Stimulated activated CD4-positive, alpha-beta T cell treated with anti-CD3 and anti-CD28 coated beads, Interleukin-4, amount 100 ng/mL, for 24 hours (primary cell): Measurements from ENCODE around the gene PCDHA11.
"Not testable (repeated sequence)": the region's sequence is repeated elsewhere in the genome, so short reads cannot be mapped to it uniquely, and the experiment has no call there.

Experiments used
- DNase-seq: peaks from one replicate; pipeline ENCODE4 v3.0.0-alpha.2; 2020

Gene PCDHA11

DNA sequence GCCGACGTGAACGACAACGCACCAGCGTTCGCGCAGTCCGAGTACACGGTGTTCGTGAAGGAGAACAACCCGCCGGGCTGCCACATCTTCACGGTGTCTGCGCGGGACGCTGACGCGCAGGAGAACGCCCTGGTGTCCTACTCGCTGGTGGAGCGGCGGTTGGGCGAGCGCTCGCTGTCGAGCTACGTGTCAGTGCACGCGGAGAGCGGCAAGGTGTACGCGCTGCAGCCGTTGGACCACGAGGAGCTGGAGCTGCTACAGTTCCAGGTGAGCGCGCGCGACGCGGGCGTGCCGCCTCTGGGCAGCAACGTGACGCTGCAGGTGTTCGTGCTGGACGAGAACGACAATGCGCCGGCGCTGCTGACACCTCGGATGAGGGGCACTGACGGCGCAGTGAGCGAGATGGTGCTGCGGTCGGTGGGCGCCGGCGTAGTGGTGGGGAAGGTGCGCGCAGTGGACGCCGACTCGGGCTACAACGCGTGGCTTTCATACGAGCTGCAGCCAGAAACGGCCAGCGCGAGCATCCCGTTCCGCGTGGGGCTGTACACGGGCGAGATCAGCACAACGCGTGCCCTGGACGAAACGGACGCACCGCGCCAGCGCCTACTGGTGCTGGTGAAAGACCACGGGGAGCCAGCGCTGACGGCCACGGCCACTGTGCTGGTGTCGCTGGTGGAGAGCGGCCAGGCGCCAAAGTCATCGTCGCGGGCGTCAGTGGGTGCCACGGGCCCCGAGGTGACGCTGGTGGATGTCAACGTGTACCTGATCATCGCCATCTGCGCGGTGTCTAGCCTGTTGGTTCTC lies 18.7 kb upstream of the PCDHA11 start:
- not testable (repeated sequence) for DNase-seq

DNA sequence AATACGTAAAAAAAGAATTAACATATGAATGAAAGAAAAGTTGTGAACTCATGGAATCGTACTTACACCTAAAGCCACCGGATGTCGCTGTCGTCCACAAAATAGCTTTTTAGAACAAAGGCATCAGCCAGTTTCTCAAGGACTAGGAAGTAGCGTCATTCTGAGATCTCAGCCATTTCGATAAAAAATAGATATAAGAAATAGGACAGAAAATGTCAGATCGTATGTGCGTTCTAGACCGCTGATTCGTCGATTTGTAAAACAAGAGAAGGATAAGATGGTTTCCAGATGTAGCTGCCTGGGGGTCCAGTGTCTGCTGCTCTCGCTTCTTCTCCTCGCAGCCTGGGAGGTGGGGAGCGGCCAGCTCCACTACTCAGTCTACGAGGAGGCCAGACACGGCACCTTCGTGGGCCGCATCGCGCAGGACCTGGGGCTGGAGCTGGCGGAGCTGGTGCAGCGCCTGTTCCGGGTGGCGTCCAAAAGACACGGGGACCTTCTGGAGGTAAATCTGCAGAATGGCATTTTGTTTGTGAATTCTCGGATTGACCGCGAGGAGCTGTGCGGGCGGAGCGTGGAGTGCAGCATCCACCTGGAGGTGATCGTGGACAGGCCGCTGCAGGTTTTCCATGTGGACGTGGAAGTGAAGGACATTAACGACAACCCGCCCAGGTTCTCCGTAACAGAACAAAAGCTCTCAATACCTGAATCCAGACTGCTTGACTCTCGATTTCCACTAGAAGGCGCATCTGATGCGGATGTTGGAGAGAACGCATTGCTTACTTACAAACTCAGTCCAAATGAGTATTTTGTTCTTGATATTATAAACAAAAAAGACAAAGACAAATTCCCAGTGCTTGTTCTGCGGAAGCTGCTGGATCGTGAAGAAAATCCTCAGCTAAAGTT lies 12.7 kb upstream of the PCDHA11 start, which contains the start of gene PCDHA10:
TSS of gene PCDHA10 (plus strand) at position 126 of the 903 bp plus-strand sequence. CDS start at position 278, 152 bp downstream.
- DNase-seq: no peak

DNA sequence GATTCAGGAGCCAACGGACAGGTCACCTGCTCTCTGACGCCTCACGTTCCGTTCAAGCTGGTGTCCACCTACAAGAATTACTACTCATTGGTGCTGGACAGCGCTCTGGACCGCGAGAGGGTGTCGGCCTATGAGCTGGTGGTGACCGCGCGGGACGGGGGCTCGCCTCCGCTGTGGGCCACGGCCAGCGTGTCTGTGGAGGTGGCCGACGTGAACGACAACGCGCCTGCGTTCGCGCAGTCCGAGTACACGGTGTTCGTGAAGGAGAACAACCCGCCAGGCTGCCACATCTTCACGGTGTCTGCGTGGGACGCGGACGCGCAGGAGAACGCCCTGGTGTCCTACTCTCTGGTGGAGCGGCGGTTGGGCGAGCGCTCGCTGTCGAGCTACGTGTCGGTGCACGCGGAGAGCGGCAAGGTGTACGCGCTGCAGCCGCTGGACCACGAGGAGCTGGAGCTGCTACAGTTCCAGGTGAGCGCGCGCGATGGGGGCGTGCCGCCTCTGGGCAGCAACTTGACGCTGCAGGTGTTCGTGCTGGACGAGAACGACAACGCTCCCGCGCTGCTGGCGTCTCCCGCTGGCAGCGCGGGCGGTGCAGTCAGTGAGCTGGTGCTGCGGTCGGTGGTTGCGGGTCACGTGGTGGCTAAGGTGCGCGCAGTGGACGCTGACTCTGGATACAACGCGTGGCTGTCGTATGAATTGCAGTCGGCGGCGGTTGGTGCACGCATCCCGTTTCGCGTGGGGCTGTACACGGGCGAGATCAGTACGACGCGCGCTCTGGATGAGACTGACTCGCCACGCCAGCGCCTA lies 11.4 kb upstream of the PCDHA11 start:
- no peak for DNase-seq

DNA sequence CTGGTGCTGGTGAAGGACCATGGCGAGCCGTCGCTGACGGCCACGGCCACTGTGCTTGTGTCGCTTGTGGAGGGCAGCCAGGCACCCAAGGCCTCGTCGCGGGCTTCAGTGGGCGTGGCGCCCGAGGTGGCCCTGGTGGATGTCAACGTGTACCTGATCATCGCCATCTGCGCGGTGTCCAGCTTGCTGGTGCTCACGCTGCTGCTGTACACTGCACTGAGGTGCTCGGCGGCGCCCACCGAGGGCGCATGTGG lies 10.8 kb upstream of the PCDHA11 start:
- DNase-seq: no peak

DNA sequence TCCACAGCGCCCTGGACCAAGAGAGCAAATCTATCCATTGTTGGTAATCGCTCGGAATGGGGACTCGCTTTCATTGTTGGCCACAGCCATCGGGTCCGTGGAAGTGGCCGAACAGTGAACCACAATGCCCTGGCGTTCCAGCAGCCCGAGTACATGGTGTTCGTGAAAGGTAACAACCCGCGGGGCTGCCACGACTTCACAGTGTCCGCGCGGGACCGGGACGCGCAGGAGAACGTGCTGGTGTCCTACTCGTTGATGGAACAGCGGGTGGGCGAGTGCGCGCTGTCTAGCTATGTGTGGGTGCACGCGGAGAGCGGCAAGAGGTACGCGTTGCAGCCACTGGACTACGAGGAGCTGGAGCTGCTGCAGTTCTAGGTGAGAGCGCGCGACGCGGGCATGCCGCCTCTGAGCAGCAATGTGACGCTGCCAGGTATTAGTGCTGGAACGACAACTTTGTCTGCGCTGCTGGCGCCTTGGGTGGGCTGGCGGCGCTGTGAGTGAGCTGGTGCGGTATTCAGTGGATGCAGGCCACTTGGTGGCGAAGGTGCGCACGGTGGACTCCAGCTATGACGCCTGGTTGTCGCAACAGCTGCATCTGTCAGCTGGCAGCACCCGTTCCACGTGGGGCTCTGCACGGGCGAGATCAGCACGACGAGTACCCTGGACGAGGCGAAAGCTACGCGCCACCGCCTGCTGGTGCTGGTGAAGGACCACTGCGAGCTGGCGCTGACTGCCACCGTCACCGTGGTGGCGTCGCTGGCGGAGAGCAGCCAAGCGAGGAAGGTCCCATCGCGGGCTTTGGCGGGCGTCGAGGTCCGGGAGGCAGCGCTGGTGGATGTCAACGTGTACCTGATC lies 6.1 kb upstream of the PCDHA11 start:
- no peak for DNase-seq

DNA sequence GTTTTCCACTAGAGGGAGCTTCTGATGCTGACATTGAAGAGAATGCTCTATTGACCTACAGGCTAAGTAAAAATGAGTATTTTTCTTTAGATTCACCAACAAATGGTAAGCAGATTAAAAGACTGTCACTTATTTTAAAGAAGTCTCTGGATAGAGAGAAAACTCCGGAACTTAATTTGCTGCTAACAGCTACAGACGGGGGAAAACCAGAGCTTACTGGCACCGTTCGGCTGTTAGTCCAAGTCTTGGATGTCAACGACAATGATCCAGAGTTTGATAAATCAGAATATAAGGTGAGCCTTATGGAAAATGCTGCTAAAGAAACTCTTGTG lies 764 bp downstream of the PCDHA11 start:
- DNase-seq: no peak

DNA sequence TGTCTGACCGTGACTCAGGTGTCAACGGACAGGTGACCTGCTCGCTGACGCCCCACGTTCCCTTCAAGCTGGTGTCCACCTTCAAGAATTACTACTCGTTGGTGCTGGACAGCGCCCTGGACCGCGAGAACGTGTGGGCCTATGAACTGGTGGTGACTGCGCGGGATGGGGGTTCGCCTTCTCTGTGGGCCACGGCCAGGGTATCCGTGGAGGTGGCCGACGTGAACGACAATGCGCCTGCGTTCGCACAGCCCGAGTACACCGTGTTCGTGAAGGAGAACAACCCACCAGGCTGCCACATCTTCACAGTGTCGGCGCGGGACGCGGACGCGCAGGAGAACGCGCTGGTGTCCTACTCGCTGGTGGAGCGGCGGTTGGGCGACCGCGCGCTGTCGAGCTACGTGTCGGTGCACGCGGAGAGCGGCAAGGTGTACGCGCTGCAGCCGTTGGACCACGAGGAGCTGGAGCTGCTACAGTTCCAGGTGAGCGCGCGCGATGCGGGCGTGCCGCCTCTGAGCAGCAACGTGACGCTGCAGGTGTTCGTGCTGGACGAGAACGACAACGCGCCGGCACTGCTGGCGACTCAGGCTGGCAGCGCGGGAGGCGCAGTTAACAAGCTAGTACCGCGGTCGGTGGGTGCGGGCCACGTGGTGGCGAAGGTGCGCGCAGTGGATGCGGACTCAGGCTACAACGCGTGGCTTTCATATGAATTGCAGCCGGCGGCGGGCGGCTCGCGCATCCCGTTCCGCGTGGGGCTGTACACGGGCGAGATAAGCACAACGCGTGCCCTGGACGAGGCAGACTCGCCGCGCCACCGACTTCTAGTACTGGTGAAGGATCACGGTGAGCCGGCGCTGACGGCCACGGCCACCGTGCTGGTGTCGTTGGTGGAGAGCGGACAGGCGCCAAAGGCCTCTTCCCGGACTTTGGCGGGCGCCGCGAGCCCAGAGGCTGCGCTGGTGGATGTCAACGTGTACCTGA lies 1.8 kb downstream of the PCDHA11 start:
- no peak for DNase-seq

DNA sequence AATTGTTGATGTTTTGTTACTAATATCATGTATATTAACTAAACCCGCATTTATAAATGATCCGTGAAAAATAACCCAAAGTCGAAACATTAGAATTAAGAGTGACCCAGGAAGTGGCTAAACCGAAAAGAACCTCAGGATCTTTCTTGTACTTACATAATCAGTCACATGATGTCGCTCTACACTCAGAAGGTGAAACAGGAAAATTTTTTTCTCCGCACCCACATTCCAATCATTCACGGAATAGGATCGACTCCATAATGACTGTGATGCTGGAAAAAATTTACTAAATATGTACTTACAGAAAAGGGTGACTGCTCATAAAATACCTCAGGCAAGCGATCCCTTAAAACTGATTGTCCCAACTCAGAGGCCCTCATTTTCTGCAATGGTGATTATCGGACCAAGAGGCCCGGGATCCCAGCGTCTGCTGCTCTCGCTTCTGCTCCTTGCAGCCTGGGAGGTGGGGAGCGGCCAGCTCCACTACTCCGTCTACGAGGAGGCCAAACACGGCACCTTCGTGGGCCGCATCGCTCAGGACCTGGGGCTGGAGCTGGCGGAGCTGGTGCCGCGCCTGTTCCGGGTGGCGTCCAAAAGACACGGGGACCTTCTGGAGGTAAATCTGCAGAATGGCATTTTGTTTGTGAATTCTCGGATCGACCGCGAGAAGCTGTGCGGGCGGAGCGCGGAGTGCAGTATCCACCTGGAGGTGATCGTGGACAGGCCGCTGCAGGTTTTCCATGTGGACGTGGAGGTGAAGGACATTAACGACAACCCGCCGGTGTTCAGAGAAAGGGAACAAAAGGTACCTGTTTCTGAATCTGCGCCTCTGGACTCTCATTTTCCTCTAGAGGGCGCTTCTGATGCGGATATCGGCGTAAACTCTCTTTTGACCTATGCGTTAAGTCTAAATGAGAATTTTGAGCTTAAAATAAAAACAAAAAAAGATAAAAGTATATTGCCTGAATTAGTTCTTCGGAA lies 6.6 kb downstream of the PCDHA11 start, which contains the start of gene PCDHA12:
TSS of gene PCDHA12 (plus strand) at position 224 of the 981 bp plus-strand sequence. CDS start at position 389, 165 bp downstream.
- no peak for DNase-seq

DNA sequence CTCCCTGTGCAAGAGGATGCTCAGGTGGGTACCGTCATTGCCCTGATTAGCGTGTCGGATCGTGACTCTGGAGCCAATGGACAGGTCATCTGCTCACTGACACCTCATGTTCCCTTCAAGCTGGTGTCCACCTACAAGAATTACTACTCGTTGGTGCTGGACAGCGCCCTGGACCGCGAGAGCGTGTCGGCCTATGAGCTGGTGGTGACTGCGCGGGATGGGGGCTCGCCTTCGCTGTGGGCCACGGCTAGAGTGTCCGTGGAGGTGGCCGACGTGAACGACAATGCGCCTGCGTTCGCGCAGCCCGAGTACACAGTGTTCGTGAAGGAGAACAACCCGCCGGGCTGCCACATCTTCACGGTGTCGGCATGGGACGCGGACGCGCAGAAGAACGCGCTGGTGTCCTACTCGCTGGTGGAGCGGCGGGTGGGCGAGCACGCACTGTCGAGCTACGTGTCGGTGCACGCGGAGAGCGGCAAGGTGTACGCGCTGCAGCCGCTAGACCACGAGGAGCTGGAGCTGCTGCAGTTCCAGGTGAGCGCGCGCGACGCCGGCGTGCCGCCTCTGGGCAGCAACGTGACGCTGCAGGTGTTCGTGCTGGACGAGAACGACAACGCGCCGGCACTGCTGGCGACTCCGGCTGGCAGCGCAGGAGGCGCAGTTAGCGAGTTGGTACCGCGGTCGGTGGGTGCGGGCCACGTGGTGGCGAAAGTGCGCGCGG lies 7.9 kb downstream of the PCDHA11 start:
- not testable (repeated sequence) for DNase-seq

DNA sequence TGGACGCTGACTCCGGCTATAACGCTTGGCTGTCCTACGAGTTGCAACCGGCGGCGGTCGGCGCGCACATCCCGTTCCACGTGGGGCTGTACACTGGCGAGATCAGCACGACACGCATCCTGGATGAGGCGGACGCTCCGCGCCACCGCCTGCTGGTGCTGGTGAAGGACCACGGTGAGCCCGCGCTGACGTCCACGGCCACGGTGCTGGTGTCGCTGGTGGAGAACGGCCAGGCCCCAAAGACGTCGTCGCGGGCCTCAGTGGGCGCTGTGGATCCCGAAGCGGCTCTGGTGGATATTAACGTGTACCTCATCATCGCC lies 8.5 kb downstream of the PCDHA11 start:
- DNase-seq: no peak

DNA sequence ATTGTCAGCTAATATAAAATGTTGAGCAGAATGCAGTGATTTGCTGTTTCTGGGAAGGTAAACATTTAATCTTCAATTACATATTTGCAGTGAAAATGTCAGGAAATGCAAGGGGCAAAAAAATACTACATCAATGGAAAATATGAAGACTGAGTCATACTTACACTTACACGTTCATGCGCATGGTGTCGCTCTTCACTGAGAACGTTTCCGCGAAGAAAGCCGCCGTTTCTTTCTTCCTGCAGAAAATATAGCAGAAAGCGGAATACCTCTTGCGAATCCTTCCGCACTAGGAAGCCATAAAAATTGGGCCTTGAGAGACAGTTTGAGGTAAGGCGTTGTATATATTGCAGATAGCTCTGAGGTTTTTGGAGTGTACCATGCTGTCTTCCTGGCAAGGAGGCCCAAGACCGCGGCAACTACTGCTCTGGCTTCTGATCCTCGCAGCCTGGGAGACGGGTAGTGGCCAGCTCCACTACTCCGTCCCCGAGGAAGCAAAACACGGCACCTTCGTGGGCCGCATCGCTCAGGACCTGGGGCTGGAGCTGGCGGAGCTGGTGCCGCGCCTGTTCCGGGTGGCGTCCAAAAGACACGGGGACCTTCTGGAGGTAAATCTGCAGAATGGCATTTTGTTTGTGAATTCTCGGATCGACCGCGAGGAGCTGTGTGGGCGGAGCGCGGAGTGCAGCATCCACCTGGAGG lies 13.3 kb downstream of the PCDHA11 start, which contains the start of gene PCDHA13:
TSS of gene PCDHA13 (plus strand) at position 236 of the 702 bp plus-strand sequence. CDS start at position 381, 145 bp downstream.
- DNase-seq: no peak

DNA sequence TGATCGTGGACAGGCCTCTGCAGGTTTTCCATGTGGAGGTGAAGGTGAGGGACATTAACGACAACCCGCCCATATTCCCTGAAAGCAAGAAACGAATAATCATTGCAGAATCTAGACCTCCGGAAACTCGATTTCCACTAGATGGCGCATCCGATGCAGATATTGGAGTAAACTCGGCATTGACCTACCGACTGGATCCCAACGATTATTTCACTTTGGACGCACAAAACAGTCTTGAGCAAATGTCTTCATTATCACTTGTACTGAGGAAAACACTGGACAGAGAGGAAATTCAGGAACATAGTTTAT lies 13.8 kb downstream of the PCDHA11 start:
- no peak for DNase-seq

DNA sequence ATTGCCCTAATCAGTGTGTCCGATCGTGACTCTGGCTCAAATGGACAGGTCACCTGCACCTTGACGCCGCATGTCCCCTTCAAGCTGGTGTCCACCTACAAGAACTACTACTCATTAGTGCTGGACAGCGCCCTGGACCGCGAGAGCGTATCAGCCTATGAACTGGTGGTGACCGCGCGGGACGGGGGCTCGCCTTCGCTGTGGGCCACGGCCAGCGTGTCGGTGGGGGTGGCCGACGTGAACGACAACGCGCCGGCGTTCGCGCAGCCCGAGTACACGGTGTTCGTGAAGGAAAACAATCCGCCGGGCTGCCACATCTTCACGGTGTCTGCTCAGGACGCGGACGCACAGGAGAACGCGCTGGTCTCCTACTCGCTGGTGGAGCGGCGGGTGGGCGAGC lies 14.6 kb downstream of the PCDHA11 start:
- no peak for DNase-seq

DNA sequence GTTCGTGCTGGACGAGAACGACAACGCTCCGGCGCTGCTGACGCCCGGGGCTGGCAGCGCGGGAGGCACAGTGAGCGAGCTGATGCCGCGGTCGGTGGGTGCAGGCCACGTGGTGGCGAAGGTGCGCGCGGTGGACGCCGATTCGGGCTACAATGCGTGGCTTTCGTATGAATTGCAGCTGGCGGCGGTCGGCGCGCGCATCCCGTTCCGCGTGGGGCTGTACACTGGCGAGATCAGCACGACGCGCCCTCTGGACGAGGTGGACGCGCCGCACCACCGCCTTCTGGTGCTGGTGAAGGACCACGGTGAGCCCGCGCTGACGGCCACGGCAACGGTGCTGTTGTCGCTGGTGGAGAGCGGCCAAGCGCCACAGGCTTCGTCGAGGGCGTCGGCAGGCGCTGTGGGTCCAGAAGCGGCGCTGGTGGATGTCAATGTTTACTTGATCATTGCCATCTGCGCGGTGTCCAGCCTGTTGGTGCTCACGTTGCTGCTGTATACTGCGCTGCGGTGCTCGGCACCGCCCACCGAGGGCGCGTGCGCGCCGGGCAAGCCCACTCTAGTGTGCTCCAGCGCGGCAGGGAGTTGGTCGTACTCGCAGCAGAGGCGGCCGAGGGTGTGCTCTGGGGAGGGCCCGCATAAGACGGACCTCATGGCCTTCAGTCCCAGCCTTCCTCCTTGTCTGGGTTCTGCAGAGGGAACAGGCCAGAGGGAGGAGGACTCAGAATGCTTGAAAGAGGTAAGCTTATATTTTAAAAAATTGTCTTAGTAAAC lies 15.4 kb downstream of the PCDHA11 start:
- no peak for DNase-seq

DNA sequence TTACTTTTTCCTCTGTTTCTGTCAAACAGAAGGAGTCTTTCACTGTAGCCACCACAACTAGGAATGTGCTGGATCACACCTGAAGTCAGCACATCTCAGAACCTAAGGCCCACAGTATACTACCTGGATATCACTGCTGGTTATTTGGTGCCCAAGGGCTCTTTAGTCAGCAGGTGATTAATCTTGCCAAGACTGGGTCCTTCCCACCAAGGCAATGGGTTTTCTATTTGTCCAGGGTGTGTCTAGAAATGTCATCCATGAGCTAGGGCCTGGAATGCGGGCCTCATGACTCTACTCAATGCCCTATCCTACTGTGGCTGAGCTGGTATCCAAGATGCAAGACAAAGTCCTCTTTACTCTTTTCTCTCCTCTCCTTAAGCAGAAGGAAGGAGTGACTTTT lies 47.6 kb downstream of the PCDHA11 start:
- DNase-seq: no peak
